ENCODE results near the gene TBL3. TPM values are rescaled to one million over a fixed set of nuclear protein-coding genes. Genes with fewer than 3 reads are reported as not detected.
"Not testable (repeated sequence)": the region's sequence is repeated elsewhere in the genome, so short reads cannot be mapped to it uniquely, and the experiment has no call there.

The TBL3 gene
- total RNA-seq, 1 donor from 2014 or later: 59.4 TPM

GRCh38 chr16:1942810-1943726 lies 28.8 kb upstream of the TBL3 start, which contains the start of gene MSRB1:
Gene MSRB1, minus strand, starts transcription at chr16:1943199. Its CDS starts 43 bp downstream, at chr16:1943156.
- DNase-seq (ENCODE audit: extremely low read depth, low read depth, low spot score): peak; percentile 72

GRCh38 chr16:1944612-1945199 lies 27.1 kb upstream of the TBL3 start:
- DNase-seq (ENCODE audit: extremely low read depth, low read depth, low spot score): no peak

GRCh38 chr16:1945559-1946391 lies 26.1 kb upstream of the TBL3 start:
- DNase-seq (ENCODE audit: extremely low read depth, low read depth, low spot score): no peak

- DNase-seq (ENCODE audit: extremely low read depth, low read depth, low spot score): no peak
Observed at GRCh38 chr16:1946495-1947368, 25.1 kb upstream of the TBL3 start.

- DNase-seq (ENCODE audit: extremely low read depth, low read depth, low spot score): no peak
Observed at GRCh38 chr16:1947369-1947670, 24.5 kb upstream of the TBL3 start.

GRCh38 chr16:1949507-1949906 lies 22.3 kb upstream of the TBL3 start:
- no peak for DNase-seq (ENCODE audit: extremely low read depth, low read depth, low spot score)

- DNase-seq (ENCODE audit: extremely low read depth, low read depth, low spot score): no peak
Observed at GRCh38 chr16:1950047-1950446, 21.8 kb upstream of the TBL3 start.

- DNase-seq (ENCODE audit: extremely low read depth, low read depth, low spot score): no peak
Observed at GRCh38 chr16:1950559-1950958, 21.3 kb upstream of the TBL3 start.

- DNase-seq (ENCODE audit: extremely low read depth, low read depth, low spot score): no peak
Observed at GRCh38 chr16:1953734-1954133, 18.1 kb upstream of the TBL3 start.

GRCh38 chr16:1957434-1958142 lies 14.3 kb upstream of the TBL3 start:
- not testable (repeated sequence) for DNase-seq (ENCODE audit: extremely low read depth, low read depth, low spot score)

GRCh38 chr16:1958143-1958491 lies 13.7 kb upstream of the TBL3 start:
- not testable (repeated sequence) for DNase-seq (ENCODE audit: extremely low read depth, low read depth, low spot score)

- DNase-seq (ENCODE audit: extremely low read depth, low read depth, low spot score): no peak
Observed at GRCh38 chr16:1958715-1959268, 13.1 kb upstream of the TBL3 start.

GRCh38 chr16:1959269-1960039 lies 12.4 kb upstream of the TBL3 start, which contains the start of gene NDUFB10:
Gene NDUFB10, plus strand, starts transcription at chr16:1959538. Its CDS starts 87 bp downstream, at chr16:1959625.
- DNase-seq (ENCODE audit: extremely low read depth, low read depth, low spot score): no peak

GRCh38 chr16:1960665-1961630 lies 10.9 kb upstream of the TBL3 start:
- DNase-seq (ENCODE audit: extremely low read depth, low read depth, low spot score): no peak

GRCh38 chr16:1961651-1962067 lies 10.2 kb upstream of the TBL3 start:
- no peak for DNase-seq (ENCODE audit: extremely low read depth, low read depth, low spot score)

- not testable (repeated sequence) for DNase-seq (ENCODE audit: extremely low read depth, low read depth, low spot score)
Observed at GRCh38 chr16:1962161-1963153, 9.4 kb upstream of the TBL3 start.
